Measurements from ENCODE around the gene RNF225.

RNF225 gene

DNA sequence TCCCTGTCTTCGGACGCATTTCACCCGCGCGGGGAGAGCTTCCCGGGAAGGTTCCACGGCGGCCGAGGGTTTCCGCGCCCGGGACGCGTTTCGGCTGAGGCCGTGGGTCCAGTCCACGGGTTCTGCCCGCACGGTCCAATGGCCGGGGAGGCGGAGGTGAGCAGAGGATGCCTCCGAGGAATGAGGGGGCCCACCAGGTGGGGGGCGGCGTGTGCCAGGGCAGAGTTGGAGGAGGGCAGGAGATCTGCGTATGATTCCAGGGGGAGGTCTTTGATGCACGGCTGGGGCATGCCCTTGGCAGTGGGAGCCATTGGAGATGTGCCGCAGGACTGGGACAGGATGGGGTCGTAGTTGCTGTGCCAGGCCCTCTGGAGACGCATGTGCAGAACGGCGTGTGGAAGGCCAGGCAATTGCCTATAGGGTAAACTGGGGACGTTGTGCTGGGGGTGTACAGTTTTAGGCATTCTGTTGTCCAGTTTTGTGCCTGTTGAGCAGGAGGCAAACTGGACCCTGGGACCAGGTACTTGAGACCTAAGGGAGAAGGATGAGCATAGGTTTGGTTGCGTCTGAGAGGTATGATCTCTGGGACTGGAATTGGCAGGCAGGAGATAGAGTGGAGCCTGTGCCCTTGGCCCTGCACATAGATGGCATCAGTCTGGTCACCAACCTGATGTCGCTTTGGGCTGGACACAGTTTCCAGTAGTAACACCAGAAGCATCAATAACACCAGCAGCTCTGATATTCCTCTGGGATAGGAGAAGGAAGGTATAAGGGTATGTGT is 13.7 kb downstream of the RNF225 start:
- TF ChIP-seq CTCF (IDR thresholded peaks at IDR 0.05; ENCODE audit: insufficient read depth, low read length, poor library complexity, severe bottlenecking), result no peak
- no peaks in the 10 kb centered on the region for H3K27me3 ChIP-seq (replicated peaks; ENCODE audit: control insufficient read depth, insufficient read depth, low read length)
- H3K4me3 ChIP-seq (replicated peaks; ENCODE audit: low read depth, low read length), result peak overlapping the region; percentile 89
- DNase-seq (ENCODE audit: extremely low read depth, insufficient read length), result no peak
- H3K36me3 ChIP-seq (ENCODE audit: control insufficient read depth, insufficient read depth, low read length), result no peaks in the 10 kb centered on the region

DNA sequence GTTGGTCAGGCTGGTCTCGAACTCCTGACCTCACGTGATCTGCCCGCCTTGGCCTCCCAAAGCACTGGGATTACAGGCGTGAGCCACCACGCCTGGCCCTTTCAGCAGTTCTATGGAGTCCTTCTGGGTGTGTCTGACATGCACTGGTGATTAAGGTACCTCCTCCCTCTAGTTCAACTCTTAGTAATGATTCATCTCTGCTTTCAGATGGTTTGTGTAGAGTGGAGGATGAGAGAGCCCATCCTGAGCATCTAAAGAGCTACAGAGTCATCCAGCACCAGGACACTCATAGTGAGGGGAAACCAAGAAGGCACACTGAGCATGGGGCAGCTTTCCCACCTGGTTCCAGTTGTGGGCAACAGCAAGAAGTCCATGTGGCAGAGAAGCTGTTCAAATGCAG is 21.1 kb downstream of the RNF225 start:
- Histone ChIP-seq H3K36me3 (ENCODE audit: control insufficient read depth, insufficient read depth, low read length) (peaks cover 16% of the 10 kb centered on the region), H3K27me3 (replicated peaks; ENCODE audit: control insufficient read depth, insufficient read depth, low read length) (no peaks in the 10 kb centered on the region), H3K4me3 (replicated peaks; ENCODE audit: low read depth, low read length) (no peak overlapping the region)
- no peak for DNase-seq (ENCODE audit: extremely low read depth, insufficient read length)
- no peak for TF ChIP-seq CTCF (IDR thresholded peaks at IDR 0.05; ENCODE audit: insufficient read depth, low read length, poor library complexity, severe bottlenecking)

GRCh38 chr19:58417071-58417470 is 21.6 kb downstream of the RNF225 start:
- Histone ChIP-seq H3K27me3 (replicated peaks; ENCODE audit: control insufficient read depth, insufficient read depth, low read length) (no peaks in the 10 kb centered on the region), H3K4me3 (replicated peaks; ENCODE audit: low read depth, low read length) (no peak overlapping the region), H3K36me3 (ENCODE audit: control insufficient read depth, insufficient read depth, low read length) (peaks cover 16% of the 10 kb centered on the region)
- no peak for TF ChIP-seq CTCF (IDR thresholded peaks at IDR 0.05; ENCODE audit: insufficient read depth, low read length, poor library complexity, severe bottlenecking)
- DNase-seq (ENCODE audit: extremely low read depth, insufficient read length), result no peak

DNA sequence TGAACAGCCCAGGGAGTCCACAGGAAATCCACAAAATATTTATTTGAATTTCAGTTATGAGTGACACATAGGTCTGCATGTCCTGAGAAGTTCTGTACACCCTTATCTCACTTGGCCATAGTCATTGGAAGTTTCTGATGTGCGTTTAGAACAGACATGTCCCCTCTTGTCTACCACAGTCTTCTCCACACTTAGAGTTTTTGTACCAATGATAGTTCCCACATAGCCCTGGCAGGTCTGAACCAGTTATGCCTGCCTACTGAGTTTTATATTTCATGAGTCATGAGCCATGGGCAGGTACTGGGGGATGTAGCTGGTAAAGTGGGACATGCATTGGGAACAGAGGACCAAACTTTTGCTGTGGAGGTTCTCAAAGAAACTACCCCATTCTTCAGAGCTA is 33.2 kb downstream of the RNF225 start:
- H3K4me3 ChIP-seq (replicated peaks; ENCODE audit: low read depth, low read length), result no peak overlapping the region
- no peak for DNase-seq (ENCODE audit: extremely low read depth, insufficient read length)
- no peak for TF ChIP-seq CTCF (IDR thresholded peaks at IDR 0.05; ENCODE audit: insufficient read depth, low read length, poor library complexity, severe bottlenecking)
- no peaks in the 10 kb centered on the region for H3K27me3 ChIP-seq (replicated peaks; ENCODE audit: control insufficient read depth, insufficient read depth, low read length)
- H3K36me3 ChIP-seq (ENCODE audit: control insufficient read depth, insufficient read depth, low read length), result no peaks in the 10 kb centered on the region; the same call in 1 of the 2 replicates

DNA sequence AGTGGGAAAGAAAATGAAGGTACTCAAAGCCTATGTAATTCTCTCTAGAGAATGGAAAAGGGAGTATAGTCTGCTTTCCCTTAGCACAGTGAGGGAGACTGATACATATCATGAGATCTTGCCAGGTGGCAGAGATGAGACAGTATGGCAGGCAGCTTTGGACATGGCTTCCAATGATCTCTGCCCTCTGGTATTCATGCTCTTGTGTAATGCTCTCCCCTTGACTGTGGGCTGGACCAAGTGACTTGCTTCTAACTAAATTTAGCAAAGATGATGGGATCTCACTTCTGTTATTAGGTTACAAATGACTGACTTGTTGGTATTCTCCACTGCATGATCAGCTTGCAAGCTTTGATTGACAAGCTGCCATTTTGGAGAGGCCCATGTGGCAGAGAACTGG is 34.3 kb downstream of the RNF225 start:
- Histone ChIP-seq H3K27me3 (replicated peaks; ENCODE audit: control insufficient read depth, insufficient read depth, low read length) (no peaks in the 10 kb centered on the region), H3K4me3 (replicated peaks; ENCODE audit: low read depth, low read length) (no peak overlapping the region), H3K36me3 (ENCODE audit: control insufficient read depth, insufficient read depth, low read length) (peaks cover 9% of the 10 kb centered on the region)
- TF ChIP-seq CTCF (IDR thresholded peaks at IDR 0.05; ENCODE audit: insufficient read depth, low read length, poor library complexity, severe bottlenecking), result no peak
- no peak for DNase-seq (ENCODE audit: extremely low read depth, insufficient read length)

Data from GM06990 (cell line).